Measurements from ENCODE around the gene CBR1.

Gene CBR1

GRCh38 chr21:36115138-36115730 is 45.4 kb downstream of the CBR1 start:
- no peak for DNase-seq (ENCODE audit: low read depth)

- DNase-seq (ENCODE audit: low read depth), result no peak
These were observed 47.5 kb downstream of the CBR1 start for GRCh38 chr21:36117286-36117741.

- DNase-seq (ENCODE audit: low read depth), result peak; percentile 40
These were observed 50.6 kb downstream of the CBR1 start for GRCh38 chr21:36120304-36120888.
